Measurements from ENCODE around the gene ECHDC1.

DNA sequence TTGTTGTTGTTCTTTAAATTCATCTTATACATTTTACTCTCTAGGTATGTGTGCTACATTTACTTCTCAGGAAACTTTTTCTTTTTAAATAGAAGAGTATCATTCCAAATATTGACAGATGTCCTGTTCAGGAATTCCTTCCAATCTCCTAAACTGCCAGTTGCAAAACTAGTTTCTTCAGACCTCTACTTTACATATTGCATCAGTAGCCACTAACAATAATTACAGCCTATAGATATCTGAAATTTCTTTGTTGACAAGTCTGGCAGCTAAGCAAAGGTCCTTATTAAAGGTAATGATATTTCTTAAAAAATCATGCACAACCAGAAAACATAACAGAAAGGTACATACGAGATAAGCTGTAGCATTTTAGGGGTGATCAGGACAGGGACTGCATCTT, 4.5 kb downstream of the ECHDC1 start:
- TF ChIP-seq CTCF (IDR thresholded peaks at IDR 0.05; ENCODE audit: insufficient read depth, low read depth, low read length): no peak
- no peak for TF ChIP-seq EZH2 (IDR thresholded peaks at IDR 0.05; ENCODE audit: insufficient read depth, low read length)
